ENCODE results near the gene CDCA5.

- TF ChIP-seq, protein P1, sequence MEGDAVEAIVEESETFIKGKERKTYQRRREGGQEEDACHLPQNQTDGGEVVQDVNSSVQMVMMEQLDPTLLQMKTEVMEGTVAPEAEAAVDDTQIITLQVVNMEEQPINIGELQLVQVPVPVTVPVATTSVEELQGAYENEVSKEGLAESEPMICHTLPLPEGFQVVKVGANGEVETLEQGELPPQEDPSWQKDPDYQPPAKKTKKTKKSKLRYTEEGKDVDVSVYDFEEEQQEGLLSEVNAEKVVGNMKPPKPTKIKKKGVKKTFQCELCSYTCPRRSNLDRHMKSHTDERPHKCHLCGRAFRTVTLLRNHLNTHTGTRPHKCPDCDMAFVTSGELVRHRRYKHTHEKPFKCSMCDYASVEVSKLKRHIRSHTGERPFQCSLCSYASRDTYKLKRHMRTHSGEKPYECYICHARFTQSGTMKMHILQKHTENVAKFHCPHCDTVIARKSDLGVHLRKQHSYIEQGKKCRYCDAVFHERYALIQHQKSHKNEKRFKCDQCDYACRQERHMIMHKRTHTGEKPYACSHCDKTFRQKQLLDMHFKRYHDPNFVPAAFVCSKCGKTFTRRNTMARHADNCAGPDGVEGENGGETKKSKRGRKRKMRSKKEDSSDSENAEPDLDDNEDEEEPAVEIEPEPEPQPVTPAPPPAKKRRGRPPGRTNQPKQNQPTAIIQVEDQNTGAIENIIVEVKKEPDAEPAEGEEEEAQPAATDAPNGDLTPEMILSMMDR (IDR thresholded peaks at IDR 0.05), result no peak
- no peak for TF ChIP-seq POLR2A (IDR thresholded peaks at IDR 0.05)
- no peak for TF ChIP-seq POLR2AphosphoS5 (IDR thresholded peaks at IDR 0.05; ENCODE audit: insufficient read depth in 1 of 2, low read depth in 1 of 2)
Observed at GRCh38 chr11:65132238-65132987, 48.6 kb upstream of the CDCA5 start.
